OCI-LY3 (cell line): ENCODE results near the gene OSCAR.

ENCODE experiments used
- H2AFZ ChIP-seq: fragments of 200-600, 300-600 bp; shearing (Covaris generic); 2 replicates; pipeline ENCODE4 v1.6.0; 2014; ENCODE audit warnings: antibody characterized with exemption, low read depth, low read length
- H3K27ac ChIP-seq: fragments of 200-600, 300-600 bp; sonication (generic); 2 replicates; pipeline ENCODE4 v1.5.1; 2014; ENCODE audit warnings: mild to moderate bottlenecking, low read length, moderate library complexity, mixed read lengths
- H3K27me3 ChIP-seq: fragments of 200-600, 300-600 bp; sonication (generic); 2 replicates; pipeline ENCODE4 v1.6.1; 2014; ENCODE audit warnings: low read depth, low read length, mixed read lengths
- H3K36me3 ChIP-seq: fragments of 200-600, 300-600 bp; sonication (generic); replicated peaks from 2 replicates; pipeline ENCODE3; 2014; ENCODE audit warnings: low read depth, low read length, mixed read lengths
- H3K4me1 ChIP-seq: fragments of 300-600, 200-600 bp; sonication (generic); 2 replicates; pipeline ENCODE4 v1.6.1; 2014; ENCODE audit warnings: low read length, mixed read lengths
- H3K4me2 ChIP-seq: fragments of 200-600, 300-600 bp; sonication (generic); 2 replicates; pipeline ENCODE4 v1.6.1; 2014; ENCODE audit warnings: low read length, mixed read lengths
- H3K4me3 ChIP-seq: fragments of 300-600, 200-600 bp; sonication (generic); 2 replicates; pipeline ENCODE4 v1.5.1; 2014; ENCODE audit warnings: antibody characterized with exemption, mild to moderate bottlenecking, low read length, moderate library complexity
- H3K79me2 ChIP-seq: fragments of 300-600, 200-600 bp; shearing (Covaris generic); 2 replicates; pipeline ENCODE4 v1.6.1; 2014; ENCODE audit warnings: mild to moderate bottlenecking, low read length, mixed read lengths
- H3K9ac ChIP-seq: fragments of 300-600, 200-600 bp; shearing (Covaris generic); 2 replicates; pipeline ENCODE4 v1.6.0; 2014; ENCODE audit warnings: mild to moderate bottlenecking, low read length, moderate library complexity
- H3K9me3 ChIP-seq: fragments of 200-600, 300-600 bp; shearing (Covaris generic); 2 replicates; pipeline ENCODE4 v1.6.1; 2014; ENCODE audit warnings: low read length, mixed read lengths; ENCODE audit not compliant: insufficient read depth
- H4K20me1 ChIP-seq: fragments of 200-600, 300-600 bp; sonication (generic); 2 replicates; pipeline ENCODE4 v1.6.1; 2016; ENCODE audit warnings: low read length, mixed read lengths; ENCODE audit not compliant: insufficient read depth
- EZH2phosphoT487 ChIP-seq: fragments of 200-600 bp; shearing (Covaris generic); IDR thresholded peaks from 2 replicates; pipeline ENCODE4 v1.6.1; 2018; ENCODE audit warnings: antibody characterized with exemption, mixed run types, low read depth
- TF ChIP-seq, protein P1 (sequence below): fragments of 200-600, 300-600 bp; sonication (generic); IDR thresholded peaks from 2 replicates; pipeline ENCODE4 v1.5.1; 2014; ENCODE audit warnings: antibody characterized with exemption, low read length, low read depth

Gene OSCAR

DNA sequence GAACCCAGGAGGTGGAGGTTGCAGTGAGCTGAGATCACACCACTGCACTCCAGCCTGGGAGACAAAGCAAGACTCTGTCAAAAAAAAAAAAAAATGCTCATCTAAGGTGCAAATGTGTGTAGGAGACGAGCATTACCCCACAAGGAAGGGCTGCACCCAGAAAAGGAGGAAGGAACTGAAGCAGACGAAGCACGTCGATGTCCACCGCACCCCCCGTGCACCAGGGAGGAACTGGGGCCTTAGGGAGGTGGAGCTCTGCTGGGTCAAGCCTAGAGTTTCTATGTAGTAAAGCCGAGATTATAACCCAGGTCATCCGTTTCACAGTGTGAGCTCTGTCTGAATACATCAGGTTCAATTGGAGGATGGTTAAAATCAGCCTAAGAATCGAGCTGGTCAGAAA, 38.0 kb downstream of the OSCAR start:
- Histone ChIP-seq H3K27ac (no peak overlapping the region), H4K20me1 (no peaks in the 10 kb centered on the region)

DNA sequence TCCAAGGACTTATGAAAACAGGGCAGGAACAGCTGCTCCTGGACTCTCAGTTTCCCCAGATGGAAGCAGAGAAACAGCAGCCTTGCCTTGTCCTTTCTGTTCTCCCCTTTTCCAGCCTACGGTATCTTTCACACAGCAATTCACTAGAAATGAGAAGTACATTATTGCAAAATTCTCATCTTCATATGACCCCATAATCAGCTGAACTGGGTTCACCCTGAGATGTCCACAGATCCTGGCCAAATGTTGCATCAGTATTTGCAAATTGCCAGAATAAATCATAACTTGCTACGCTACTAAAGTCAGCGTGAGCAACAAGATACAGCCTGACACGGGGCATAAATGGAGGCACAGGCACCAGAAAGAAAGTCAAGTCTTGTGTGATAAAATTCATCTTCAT, 53.0 kb downstream of the OSCAR start:
- Histone ChIP-seq H3K9ac (no peak overlapping the region), H3K36me3 (no peaks in the 10 kb centered on the region), H3K9me3 (no peaks in the 10 kb centered on the region; the same call in 1 of the 2 replicates), H3K27me3 (no peaks in the 10 kb centered on the region), H3K27ac (no peak overlapping the region), H4K20me1 (no peaks in the 10 kb centered on the region), H3K79me2 (no peaks in the 10 kb centered on the region), H3K4me3 (no peak overlapping the region), H2AFZ (no peak overlapping the region), H3K4me2 (no peak overlapping the region), H3K4me1 (no peaks in the 10 kb centered on the region)
- TF ChIP-seq, protein P1, sequence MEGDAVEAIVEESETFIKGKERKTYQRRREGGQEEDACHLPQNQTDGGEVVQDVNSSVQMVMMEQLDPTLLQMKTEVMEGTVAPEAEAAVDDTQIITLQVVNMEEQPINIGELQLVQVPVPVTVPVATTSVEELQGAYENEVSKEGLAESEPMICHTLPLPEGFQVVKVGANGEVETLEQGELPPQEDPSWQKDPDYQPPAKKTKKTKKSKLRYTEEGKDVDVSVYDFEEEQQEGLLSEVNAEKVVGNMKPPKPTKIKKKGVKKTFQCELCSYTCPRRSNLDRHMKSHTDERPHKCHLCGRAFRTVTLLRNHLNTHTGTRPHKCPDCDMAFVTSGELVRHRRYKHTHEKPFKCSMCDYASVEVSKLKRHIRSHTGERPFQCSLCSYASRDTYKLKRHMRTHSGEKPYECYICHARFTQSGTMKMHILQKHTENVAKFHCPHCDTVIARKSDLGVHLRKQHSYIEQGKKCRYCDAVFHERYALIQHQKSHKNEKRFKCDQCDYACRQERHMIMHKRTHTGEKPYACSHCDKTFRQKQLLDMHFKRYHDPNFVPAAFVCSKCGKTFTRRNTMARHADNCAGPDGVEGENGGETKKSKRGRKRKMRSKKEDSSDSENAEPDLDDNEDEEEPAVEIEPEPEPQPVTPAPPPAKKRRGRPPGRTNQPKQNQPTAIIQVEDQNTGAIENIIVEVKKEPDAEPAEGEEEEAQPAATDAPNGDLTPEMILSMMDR, result no peak
- TF ChIP-seq EZH2phosphoT487, result no peak

More for the DNA sequence above, 38.0 kb downstream of the OSCAR start:
- Histone ChIP-seq H3K4me2 (no peak overlapping the region), H3K9ac (no peak overlapping the region), H3K4me3 (no peak overlapping the region), H3K4me1 (no peaks in the 10 kb centered on the region), H3K79me2 (no peaks in the 10 kb centered on the region), H2AFZ (no peak overlapping the region), H3K36me3 (no peaks in the 10 kb centered on the region), H3K9me3 (no peaks in the 10 kb centered on the region; the same call in 1 of the 2 replicates), H3K27me3 (no peaks in the 10 kb centered on the region)
- TF ChIP-seq, protein P1, result no peak
- TF ChIP-seq EZH2phosphoT487, result no peak

DNA sequence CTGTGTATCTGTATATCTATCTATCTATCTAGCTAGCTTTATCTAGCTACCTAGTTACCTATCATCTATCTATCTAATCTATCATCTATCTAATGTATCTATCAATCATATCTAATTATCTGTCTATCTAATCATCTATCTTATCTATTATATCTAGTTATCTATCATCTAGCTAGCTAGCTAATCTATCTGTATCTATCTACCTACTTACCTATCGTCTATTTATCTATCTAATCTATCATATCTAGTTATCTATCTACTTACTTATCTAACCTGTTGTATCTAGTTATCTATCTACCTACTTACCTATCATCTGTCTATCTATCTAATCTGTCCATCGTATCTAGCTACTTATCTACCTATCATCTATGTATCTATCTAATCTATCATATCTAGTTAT, 54.8 kb downstream of the OSCAR start:
- H3K9me3 ChIP-seq, result no peaks in the 10 kb centered on the region

More for the DNA sequence above, 54.8 kb downstream of the OSCAR start:
- H3K27me3 ChIP-seq, result no peaks in the 10 kb centered on the region
- no peak overlapping the region for H3K4me2 ChIP-seq
- TF ChIP-seq, protein P1, result no peak
- TF ChIP-seq EZH2phosphoT487, result no peak
- no peak overlapping the region for H3K27ac ChIP-seq
- H2AFZ ChIP-seq, result no peak overlapping the region
- no peaks in the 10 kb centered on the region for H4K20me1 ChIP-seq
- H3K9ac ChIP-seq, result no peak overlapping the region
- H3K4me1 ChIP-seq, result no peaks in the 10 kb centered on the region
- no peaks in the 10 kb centered on the region for H3K79me2 ChIP-seq
- no peak overlapping the region for H3K4me3 ChIP-seq
- no peaks in the 10 kb centered on the region for H3K36me3 ChIP-seq
